Calu3 (cell line): Measurements from ENCODE around the gene APOA1. TPM values are rescaled to one million over a fixed set of nuclear protein-coding genes. Genes with fewer than 3 reads are reported as not detected.

Source experiments
- BruUV-seq: library from RNA; stranded (reverse); fragments of 400-500 nt; replicated peaks from 2 replicates; lab custom pipeline; 2021; lab: Mats Ljungman, UMichigan
- CTCF ChIA-PET: fragments of 300-600 bp; sonication (Branson Sonifier 250); formaldehyde crosslinking; loops from one replicate; lab custom pipeline; 2022; ENCODE audit warnings: antibody characterized with exemption; lab: Charles Lee
- DNase-seq: peaks from one replicate; pipeline ENCODE4 v3.0.0; 2022
- H3K27ac Mint-ChIP-seq: one replicate; pipeline ENCODE4 v1.8.0; 2022; ENCODE audit warnings: mixed read lengths; ENCODE audit not compliant: unreplicated experiment
- H3K27me3 Mint-ChIP-seq: one replicate; pipeline ENCODE4 v1.8.0; 2022; ENCODE audit warnings: mixed read lengths; ENCODE audit not compliant: unreplicated experiment
- H3K36me3 Mint-ChIP-seq: one replicate; pipeline ENCODE4 v1.8.0; 2022; ENCODE audit warnings: mild to moderate bottlenecking, moderate library complexity, mixed read lengths; ENCODE audit not compliant: insufficient read depth, unreplicated experiment
- H3K4me1 Mint-ChIP-seq: one replicate; pipeline ENCODE4 v1.8.0; 2022; ENCODE audit warnings: mild to moderate bottlenecking, low read depth, mixed read lengths; ENCODE audit not compliant: unreplicated experiment
- H3K4me3 Mint-ChIP-seq: one replicate; pipeline ENCODE4 v1.8.0; 2022; ENCODE audit warnings: mild to moderate bottlenecking, low read depth, moderate library complexity, mixed read lengths; ENCODE audit not compliant: unreplicated experiment
- H3K9me3 Mint-ChIP-seq: one replicate; pipeline ENCODE4 v1.8.0; 2022; ENCODE audit warnings: low read depth, mixed read lengths; ENCODE audit not compliant: unreplicated experiment
- intact Hi-C: fragments of 100-400 bp; cut with micrococcal nuclease; formaldehyde crosslinking; loops from one replicate; pipeline ENCODE4 v1.10.0; 2022; ENCODE audit not compliant: unreplicated experiment
- total RNA-seq: library from RNA; stranded (reverse); gene quantifications from 2 replicates; pipeline ENCODE4 v1.2.3, GENCODE V29; 2022
- TF ChIP-seq, protein P1 (sequence below): fragments of 200-600 bp; IDR thresholded peaks from one replicate; pipeline ENCODE4 v1.8.0; 2022; ENCODE audit warnings: antibody characterized with exemption; ENCODE audit not compliant: unreplicated experiment

The APOA1 gene
- total RNA-seq, 1 experiment from 2014 or later = not detected

DNA sequence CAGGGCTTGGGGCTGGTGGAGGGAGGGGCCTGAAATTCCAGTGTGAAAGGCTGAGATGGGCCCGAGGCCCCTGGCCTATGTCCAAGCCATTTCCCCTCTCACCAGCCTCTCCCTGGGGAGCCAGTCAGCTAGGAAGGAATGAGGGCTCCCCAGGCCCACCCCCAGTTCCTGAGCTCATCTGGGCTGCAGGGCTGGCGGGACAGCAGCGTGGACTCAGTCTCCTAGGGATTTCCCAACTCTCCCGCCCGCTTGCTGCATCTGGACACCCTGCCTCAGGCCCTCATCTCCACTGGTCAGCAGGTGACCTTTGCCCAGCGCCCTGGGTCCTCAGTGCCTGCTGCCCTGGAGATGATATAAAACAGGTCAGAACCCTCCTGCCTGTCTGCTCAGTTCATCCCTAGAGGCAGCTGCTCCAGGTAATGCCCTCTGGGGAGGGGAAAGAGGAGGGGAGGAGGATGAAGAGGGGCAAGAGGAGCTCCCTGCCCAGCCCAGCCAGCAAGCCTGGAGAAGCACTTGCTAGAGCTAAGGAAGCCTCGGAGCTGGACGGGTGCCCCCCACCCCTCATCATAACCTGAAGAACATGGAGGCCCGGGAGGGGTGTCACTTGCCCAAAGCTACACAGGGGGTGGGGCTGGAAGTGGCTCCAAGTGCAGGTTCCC is 7.8 kb downstream of the APOA1 start, which contains the start of gene APOC3:
Gene APOC3 (plus strand): TSS at position 383 of the 659 bp plus-strand sequence. CDS start 676 bp downstream, outside the sequence.
- BruUV-seq = no TSS peak
- CTCF ChIA-PET = no interaction called here
- Mint-ChIP-seq H3K27ac (no peak within 1 kb of the TSS), H3K4me3 (no peak within 1 kb of the TSS), H3K9me3 (no peaks in the 10 kb centered on the region), H3K27me3 (peaks cover 6% of the 10 kb centered on the region), H3K36me3 (no peaks in the 10 kb centered on the region), H3K4me1 (no peaks in the 10 kb centered on the region)
- TF ChIP-seq, protein P1, sequence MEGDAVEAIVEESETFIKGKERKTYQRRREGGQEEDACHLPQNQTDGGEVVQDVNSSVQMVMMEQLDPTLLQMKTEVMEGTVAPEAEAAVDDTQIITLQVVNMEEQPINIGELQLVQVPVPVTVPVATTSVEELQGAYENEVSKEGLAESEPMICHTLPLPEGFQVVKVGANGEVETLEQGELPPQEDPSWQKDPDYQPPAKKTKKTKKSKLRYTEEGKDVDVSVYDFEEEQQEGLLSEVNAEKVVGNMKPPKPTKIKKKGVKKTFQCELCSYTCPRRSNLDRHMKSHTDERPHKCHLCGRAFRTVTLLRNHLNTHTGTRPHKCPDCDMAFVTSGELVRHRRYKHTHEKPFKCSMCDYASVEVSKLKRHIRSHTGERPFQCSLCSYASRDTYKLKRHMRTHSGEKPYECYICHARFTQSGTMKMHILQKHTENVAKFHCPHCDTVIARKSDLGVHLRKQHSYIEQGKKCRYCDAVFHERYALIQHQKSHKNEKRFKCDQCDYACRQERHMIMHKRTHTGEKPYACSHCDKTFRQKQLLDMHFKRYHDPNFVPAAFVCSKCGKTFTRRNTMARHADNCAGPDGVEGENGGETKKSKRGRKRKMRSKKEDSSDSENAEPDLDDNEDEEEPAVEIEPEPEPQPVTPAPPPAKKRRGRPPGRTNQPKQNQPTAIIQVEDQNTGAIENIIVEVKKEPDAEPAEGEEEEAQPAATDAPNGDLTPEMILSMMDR = no peak
- intact Hi-C loops = no loop called here
- DNase-seq = no peak

- DNase-seq = no peak
- BruUV-seq = no TSS peak
- Mint-ChIP-seq H3K4me1 (no peaks in the 10 kb centered on the region), H3K36me3 (no peaks in the 10 kb centered on the region), H3K27ac (no peak overlapping the region), H3K9me3 (no peaks in the 10 kb centered on the region), H3K27me3 (no peaks in the 10 kb centered on the region), H3K4me3 (no peak overlapping the region)
- intact Hi-C loops = no loop called here
- CTCF ChIA-PET = no interaction called here
- TF ChIP-seq, protein P1 = no peak
Observed at GRCh38 chr11:116828632-116829524, 8.5 kb downstream of the APOA1 start.

DNA sequence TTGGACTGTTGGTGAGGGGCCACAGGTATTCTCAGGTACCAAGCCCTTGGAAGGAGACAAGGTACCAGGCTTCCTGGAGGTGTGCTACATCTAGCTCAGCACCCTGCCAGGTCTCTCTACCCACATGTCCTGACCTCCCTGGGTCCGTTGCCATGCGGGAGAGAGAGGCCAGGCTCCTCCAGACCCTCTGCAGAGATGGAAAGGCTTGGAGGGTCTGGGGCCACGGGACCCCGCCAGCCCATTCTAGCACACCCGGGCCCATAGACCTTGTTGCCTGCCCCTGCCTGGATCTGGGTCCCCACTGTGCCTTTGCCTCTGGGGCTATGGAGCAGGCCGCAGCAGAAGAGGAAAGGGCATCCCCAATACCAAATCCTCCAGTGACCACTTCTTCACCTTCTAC is 10.0 kb downstream of the APOA1 start:
- Mint-ChIP-seq H3K4me1 (no peaks in the 10 kb centered on the region), H3K4me3 (no peak overlapping the region), H3K27ac (no peak overlapping the region), H3K36me3 (no peaks in the 10 kb centered on the region), H3K9me3 (no peaks in the 10 kb centered on the region), H3K27me3 (no peaks in the 10 kb centered on the region)
- no peak for DNase-seq
- CTCF ChIA-PET = interaction anchor here (0.6 kb wide), 1 partner anchor 8 kb away, joined by 3 read pairs; no protein-coding TSS in a partner anchor
- intact Hi-C loops = no loop called here
- BruUV-seq = no TSS peak
- TF ChIP-seq, protein P1 = no peak

GRCh38 chr11:116826751-116827431 is 10.5 kb downstream of the APOA1 start:
- Mint-ChIP-seq H3K4me1 (no peaks in the 10 kb centered on the region), H3K27ac (no peak overlapping the region), H3K27me3 (peaks cover under 1% of the 10 kb centered on the region), H3K4me3 (no peak overlapping the region), H3K36me3 (no peaks in the 10 kb centered on the region), H3K9me3 (no peaks in the 10 kb centered on the region)
- CTCF ChIA-PET = interaction anchor here (0.6 kb wide), 1 partner anchor 9 kb away, joined by 3 read pairs; no protein-coding TSS in a partner anchor
- TF ChIP-seq, protein P1 = no peak
- intact Hi-C loops = no loop called here
- no peak for DNase-seq
- no TSS peak for BruUV-seq
